Stimulated activated CD8-positive, alpha-beta memory T cell treated with anti-CD3 and anti-CD28 coated beads, Interleukin-7, amount 100 ng/mL, for 48 hours (primary cell): ENCODE measurements around the gene ZNF283.

Source experiments
- DNase-seq, 2 donors: peaks; one replicate each; pipeline ENCODE4 v3.0.0-alpha.2; 2020; ENCODE audit warnings: low read depth in 1 of 2; ENCODE audit errors: extremely low read depth in 1 of 2

The ZNF283 gene

GRCh38 chr19:43826787-43827754 is at the start of gene ZNF283:
ZNF283 (plus strand) TSS chr19:43827321; CDS start chr19:43833505, 6,184 bp downstream.
- peak; percentile 61 to 74 for DNase-seq

- DNase-seq = no peak
These were observed 48.5 kb upstream of the ZNF283 start for GRCh38 chr19:43778651-43779050.

GRCh38 chr19:43779147-43779819 is 47.8 kb upstream of the ZNF283 start:
- DNase-seq = no peak

GRCh38 chr19:43779820-43780219 is 47.3 kb upstream of the ZNF283 start:
- no peak for DNase-seq

GRCh38 chr19:43780706-43781525 is 46.2 kb upstream of the ZNF283 start, which contains the start of gene KCNN4:
KCNN4 (minus strand) TSS chr19:43780973; CDS start chr19:43780861, 112 bp downstream.
- DNase-seq = peak; percentile 53 to 82

GRCh38 chr19:43781630-43782310 is 45.4 kb upstream of the ZNF283 start:
- peak in 1 of 2 donors; percentile 63 for DNase-seq

- DNase-seq = no peak
These were observed 44.8 kb upstream of the ZNF283 start for GRCh38 chr19:43782311-43782660.

GRCh38 chr19:43782689-43783231 is 44.4 kb upstream of the ZNF283 start:
- no peak for DNase-seq

GRCh38 chr19:43783636-43784035 is 43.5 kb upstream of the ZNF283 start:
- no peak for DNase-seq

- peak in 1 of 2 donors; percentile 60 for DNase-seq
These were observed 42.7 kb upstream of the ZNF283 start for GRCh38 chr19:43784241-43784980.

GRCh38 chr19:43784981-43785808 is 41.9 kb upstream of the ZNF283 start:
- no peak for DNase-seq

- no peak for DNase-seq
These were observed 40.5 kb upstream of the ZNF283 start for GRCh38 chr19:43786665-43787064.

GRCh38 chr19:43789029-43789428 is 38.1 kb upstream of the ZNF283 start:
- DNase-seq = no peak

- DNase-seq = no peak
These were observed 36.5 kb upstream of the ZNF283 start for GRCh38 chr19:43790587-43790986.

- no peak for DNase-seq
These were observed 30.0 kb upstream of the ZNF283 start for GRCh38 chr19:43797118-43797517.

GRCh38 chr19:43797556-43797955 is 29.6 kb upstream of the ZNF283 start:
- DNase-seq = no peak

GRCh38 chr19:43798026-43798545 is 29.0 kb upstream of the ZNF283 start:
- DNase-seq = no peak
